Neutrophil (primary cell): ENCODE data around the gene DNAH7.

Experiments
- H3K27ac ChIP-seq: fragments of 200-600 bp; sonication (generic); 2 replicates; pipeline ENCODE4 v1.5.1; 2016; ENCODE audit warnings: mild to moderate bottlenecking, moderate library complexity
- H3K27me3 ChIP-seq: fragments of 200-600 bp; sonication (generic); 2 replicates; pipeline ENCODE4 v1.6.0; 2016; ENCODE audit warnings: mild to moderate bottlenecking
- H3K36me3 ChIP-seq: fragments of 200-600 bp; sonication (generic); 2 replicates; pipeline ENCODE4 v1.5.1; 2017
- H3K4me1 ChIP-seq, 2 experiments: fragments of 200-600 bp in 1 of 2; sonication (generic) in 1 of 2; 1 replicate in 1 of 2; 2 replicates in 1 of 2; pipeline versions ENCODE4 v1.5.1 to v1.6.1; 2013 to 2016; ENCODE audit warnings: low read depth in 1 of 2, low read length in 1 of 2, mild to moderate bottlenecking in 1 of 2, moderate library complexity in 1 of 2; ENCODE audit not compliant: control insufficient read depth in 1 of 2, insufficient read depth in 1 of 2
- H3K4me3 ChIP-seq, 2 experiments: fragments of 200-600 bp in 1 of 2; sonication (generic) in 1 of 2; 1 replicate in 1 of 2; 2 replicates in 1 of 2; pipeline ENCODE4 v1.5.1; 2013 to 2016; ENCODE audit warnings: low read depth in 1 of 2, low read length in 1 of 2, mild to moderate bottlenecking in 1 of 2, moderate library complexity in 1 of 2
- H3K9me3 ChIP-seq: fragments of 200-600 bp; sonication (generic); 2 replicates; pipeline ENCODE4 v1.5.1; 2016
- CTCF ChIP-seq: fragments of 200-600 bp; sonication (generic); IDR thresholded peaks from 2 replicates; pipeline ENCODE4 v1.5.1; 2016; ENCODE audit warnings: antibody characterized with exemption

The DNAH7 gene

DNA sequence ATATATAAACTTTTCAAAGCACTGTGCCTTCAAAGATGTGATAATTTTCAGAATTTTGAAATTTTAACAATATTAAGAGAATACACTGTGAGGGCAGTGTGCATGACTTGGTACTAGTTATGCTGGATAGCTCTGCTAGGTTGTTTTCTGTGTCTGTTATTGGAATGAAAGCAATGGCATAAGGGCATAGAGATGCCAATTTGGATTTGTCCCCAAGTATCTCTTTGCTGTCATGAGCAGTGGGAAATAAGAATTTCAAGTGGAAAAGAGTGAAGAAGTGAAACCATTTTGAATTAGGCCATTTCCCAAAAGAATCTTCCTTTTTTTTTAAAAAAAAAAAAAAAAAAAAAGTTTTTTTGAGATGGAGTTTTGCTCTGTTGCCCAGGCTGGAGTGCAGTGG is 334.8 kb downstream of the DNAH7 start:
- Histone ChIP-seq H3K4me3 (no peak overlapping the region), H3K4me1 (no peaks in the 10 kb centered on the region), H3K9me3 (no peaks in the 10 kb centered on the region), H3K27ac (no peak overlapping the region), H3K27me3 (no peaks in the 10 kb centered on the region), H3K36me3 (no peaks in the 10 kb centered on the region)
- no peak for TF ChIP-seq CTCF

GRCh38 chr2:195732574-195732973 is 336.1 kb downstream of the DNAH7 start:
- H3K27ac ChIP-seq, result no peak overlapping the region
- H3K9me3 ChIP-seq, result no peaks in the 10 kb centered on the region
- no peaks in the 10 kb centered on the region for H3K4me1 ChIP-seq
- no peak for TF ChIP-seq CTCF
- no peaks in the 10 kb centered on the region for H3K36me3 ChIP-seq
- no peaks in the 10 kb centered on the region for H3K27me3 ChIP-seq
- no peak overlapping the region for H3K4me3 ChIP-seq

GRCh38 chr2:195730912-195731311 is 337.7 kb downstream of the DNAH7 start:
- no peaks in the 10 kb centered on the region for H3K4me1 ChIP-seq
- no peak for TF ChIP-seq CTCF
- H3K4me3 ChIP-seq, result no peak overlapping the region
- H3K36me3 ChIP-seq, result no peaks in the 10 kb centered on the region
- H3K27ac ChIP-seq, result no peak overlapping the region
- no peaks in the 10 kb centered on the region for H3K27me3 ChIP-seq
- no peaks in the 10 kb centered on the region for H3K9me3 ChIP-seq

DNA sequence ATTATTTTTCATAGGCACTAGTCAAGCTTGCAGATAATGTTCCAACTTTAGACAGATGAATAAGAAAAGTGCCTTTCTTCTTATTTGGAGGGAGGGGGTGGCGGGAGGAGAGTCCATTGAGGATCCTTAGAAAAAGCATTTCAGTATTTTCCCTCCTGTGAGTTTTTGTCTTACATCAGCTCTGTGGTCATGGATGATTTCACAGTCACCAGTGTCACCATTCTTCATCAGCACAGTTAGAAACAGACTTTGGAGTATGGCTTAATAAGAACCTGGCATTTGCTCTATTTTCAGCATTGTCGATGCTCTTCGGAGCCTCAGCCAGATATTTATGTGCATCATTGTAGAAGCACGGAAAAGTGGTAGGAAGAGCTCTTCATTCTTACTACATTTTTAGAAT is 341.5 kb downstream of the DNAH7 start:
- H3K4me1 ChIP-seq, result no peaks in the 10 kb centered on the region
- no peaks in the 10 kb centered on the region for H3K9me3 ChIP-seq
- no peak for TF ChIP-seq CTCF
- no peaks in the 10 kb centered on the region for H3K27me3 ChIP-seq
- no peak overlapping the region for H3K4me3 ChIP-seq
- no peak overlapping the region for H3K27ac ChIP-seq
- no peaks in the 10 kb centered on the region for H3K36me3 ChIP-seq

DNA sequence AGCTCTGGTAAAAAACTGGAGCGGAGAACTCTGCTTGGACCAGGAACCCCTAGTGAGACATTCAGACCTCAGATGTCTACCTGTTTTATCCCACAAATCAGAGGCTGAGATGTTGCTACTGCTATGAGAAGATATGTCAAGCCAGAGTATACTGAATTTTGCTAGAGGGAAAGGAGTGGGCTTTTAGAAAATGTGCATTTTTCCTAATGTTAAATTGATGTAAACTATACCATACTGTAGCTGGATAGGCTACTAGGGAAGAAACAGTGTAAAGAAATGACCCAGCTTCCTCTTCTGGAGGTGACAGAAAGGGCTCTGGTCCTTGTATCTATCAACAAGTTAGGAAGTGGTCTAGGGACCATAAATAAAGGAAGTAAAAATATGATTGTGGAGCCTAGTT is 346.6 kb downstream of the DNAH7 start:
- Histone ChIP-seq H3K9me3 (no peaks in the 10 kb centered on the region), H3K4me1 (no peaks in the 10 kb centered on the region), H3K27ac (no peak overlapping the region), H3K36me3 (no peaks in the 10 kb centered on the region), H3K27me3 (no peaks in the 10 kb centered on the region), H3K4me3 (no peak overlapping the region)
- no peak for TF ChIP-seq CTCF

DNA sequence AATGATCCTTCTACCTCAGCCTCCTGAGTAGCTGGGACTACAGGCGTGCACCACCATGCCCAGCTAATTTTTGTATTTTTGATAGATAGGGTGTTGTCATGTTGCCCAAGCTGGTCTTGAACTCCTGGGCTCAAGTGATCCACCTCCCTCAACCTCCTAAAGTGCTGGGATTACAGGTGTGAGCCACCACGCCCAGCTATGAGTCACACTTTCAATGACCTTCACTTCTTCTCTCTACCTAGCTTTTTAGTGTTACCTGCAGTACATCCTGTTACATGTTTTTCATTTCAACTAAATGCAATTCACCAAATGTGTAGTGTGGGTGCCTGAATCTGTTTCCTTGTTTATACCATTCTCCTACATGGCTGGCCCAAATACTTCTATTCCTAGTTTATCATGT is 347.6 kb downstream of the DNAH7 start:
- Histone ChIP-seq H3K27ac (no peak overlapping the region), H3K4me1 (no peaks in the 10 kb centered on the region), H3K36me3 (no peaks in the 10 kb centered on the region), H3K27me3 (no peaks in the 10 kb centered on the region), H3K4me3 (no peak overlapping the region), H3K9me3 (no peaks in the 10 kb centered on the region)
- TF ChIP-seq CTCF, result no peak
